Renal cortical epithelial cell (primary cell): ENCODE measurements around the gene SVIP. TPM values are rescaled to one million over a fixed set of nuclear protein-coding genes. Genes with fewer than 3 reads are reported as not detected.

Source experiments
- DNase-seq: peaks from one replicate; pipeline ENCODE4 v3.0.0-alpha.2; 2011; ENCODE audit warnings: low read depth
- total RNA-seq: library from RNA; depleted of rRNA; stranded (reverse); fragments of >200 nt; gene quantifications from 2 replicates; pipeline ENCODE4 v1.2.3, GENCODE V29; 2014

The SVIP gene
- total RNA-seq, 1 donor from 2014 or later: 5.8 TPM

DNA sequence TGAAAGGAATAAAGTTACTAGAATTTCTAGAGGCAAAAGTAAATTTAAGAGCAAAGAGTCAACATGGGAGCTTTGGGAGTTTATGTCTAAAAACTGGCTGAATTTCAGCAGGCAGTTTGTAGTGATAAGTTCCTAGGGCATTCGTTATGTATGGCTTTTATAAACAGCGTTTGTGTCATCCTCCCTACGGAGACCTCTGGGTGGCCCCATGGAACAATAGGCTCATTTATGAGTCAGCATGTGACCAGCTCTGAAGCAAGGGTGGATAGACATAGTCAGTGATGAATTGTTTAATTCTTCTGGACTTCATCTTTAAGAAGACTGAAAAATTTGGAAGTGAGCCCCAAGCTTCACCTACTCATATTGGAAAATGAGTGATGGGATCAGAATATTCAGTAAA lies 37.1 kb downstream of the SVIP start:
- peak; percentile 36 for DNase-seq

DNA sequence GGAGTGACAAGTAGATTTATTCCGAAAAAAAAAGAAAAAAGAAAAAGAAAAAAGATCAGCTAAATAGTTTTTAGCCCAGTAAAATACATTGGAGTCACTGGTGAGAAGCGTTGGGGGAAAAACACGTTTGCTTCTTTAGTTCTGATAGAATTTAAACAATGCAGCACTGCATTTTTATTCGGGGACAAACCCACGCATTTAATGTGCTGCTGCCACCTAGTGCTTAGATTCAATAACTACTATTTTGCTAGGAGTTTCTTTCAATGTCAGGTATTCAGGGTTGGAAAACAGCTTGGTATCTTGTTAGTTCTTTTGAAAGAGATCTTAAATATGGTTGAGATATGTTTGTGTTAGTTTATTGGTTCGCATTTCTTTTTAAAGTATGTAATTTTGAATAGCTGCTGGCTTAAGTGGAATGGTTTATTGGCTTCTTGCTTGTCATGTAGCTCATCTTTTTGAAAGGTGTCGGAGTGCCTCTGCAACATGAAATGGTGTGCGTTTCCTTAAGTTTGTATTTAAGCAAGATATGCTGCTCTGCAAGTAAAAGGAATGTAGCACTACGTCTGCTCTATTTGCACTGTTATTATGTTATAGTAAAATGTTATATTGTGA lies 41.9 kb downstream of the SVIP start:
- peak; percentile 39 for DNase-seq

DNA sequence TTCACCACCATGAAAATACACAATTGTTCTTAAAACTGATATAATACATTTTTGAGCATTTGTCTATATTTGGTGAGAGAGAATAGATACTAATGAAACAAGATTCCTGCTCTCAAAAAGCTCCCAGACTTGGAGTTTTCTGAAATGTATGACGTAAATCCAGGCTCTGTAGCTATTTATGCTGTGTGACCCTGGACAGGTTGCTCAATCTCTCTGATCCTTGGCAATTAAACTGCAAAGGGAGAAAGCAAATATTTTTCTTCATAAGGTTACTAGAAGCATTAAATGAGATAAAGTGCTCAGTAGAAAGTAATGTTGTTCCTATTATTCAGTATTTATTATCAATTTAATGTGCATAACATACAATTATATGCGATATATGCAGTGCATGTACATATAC lies 42.5 kb downstream of the SVIP start:
- no peak for DNase-seq

DNA sequence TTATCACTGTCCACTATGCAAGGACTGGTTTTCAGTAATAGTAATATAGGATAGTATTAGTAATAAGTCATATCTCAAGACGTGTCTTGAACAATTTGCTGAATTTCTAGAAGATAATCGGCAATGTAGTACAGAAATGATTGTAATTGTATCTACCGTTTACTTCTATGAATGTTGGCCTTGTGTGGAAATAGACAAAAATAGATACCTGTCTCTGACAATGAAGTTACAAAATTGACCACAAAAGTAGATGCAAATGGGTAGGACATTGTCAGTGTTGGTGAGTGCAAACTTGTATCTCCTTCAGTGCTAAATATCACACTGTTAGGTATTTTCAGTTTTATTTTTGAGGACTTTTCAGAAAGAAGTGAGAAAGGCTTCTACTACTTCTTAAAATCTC lies 43.1 kb downstream of the SVIP start:
- DNase-seq: no peak

DNA sequence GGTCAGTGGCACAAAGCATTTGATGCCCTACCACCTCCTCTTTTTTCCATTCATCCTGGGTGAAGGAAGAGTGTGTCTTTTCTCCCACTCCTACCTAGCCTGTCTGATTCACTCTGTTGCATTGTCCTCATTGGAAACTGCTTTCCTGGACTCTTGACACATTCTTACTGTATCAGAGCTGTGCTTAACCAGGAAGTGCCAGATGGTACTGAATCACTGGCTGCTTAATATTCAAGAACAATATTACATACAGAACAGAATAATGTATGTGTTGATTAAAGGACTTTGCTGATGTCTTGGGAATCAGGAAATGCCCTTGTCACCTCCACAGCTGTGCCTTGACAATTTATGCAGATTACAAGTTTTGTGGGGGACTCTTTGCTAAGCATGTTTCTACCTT lies 44.4 kb downstream of the SVIP start:
- DNase-seq: peak; percentile 48

DNA sequence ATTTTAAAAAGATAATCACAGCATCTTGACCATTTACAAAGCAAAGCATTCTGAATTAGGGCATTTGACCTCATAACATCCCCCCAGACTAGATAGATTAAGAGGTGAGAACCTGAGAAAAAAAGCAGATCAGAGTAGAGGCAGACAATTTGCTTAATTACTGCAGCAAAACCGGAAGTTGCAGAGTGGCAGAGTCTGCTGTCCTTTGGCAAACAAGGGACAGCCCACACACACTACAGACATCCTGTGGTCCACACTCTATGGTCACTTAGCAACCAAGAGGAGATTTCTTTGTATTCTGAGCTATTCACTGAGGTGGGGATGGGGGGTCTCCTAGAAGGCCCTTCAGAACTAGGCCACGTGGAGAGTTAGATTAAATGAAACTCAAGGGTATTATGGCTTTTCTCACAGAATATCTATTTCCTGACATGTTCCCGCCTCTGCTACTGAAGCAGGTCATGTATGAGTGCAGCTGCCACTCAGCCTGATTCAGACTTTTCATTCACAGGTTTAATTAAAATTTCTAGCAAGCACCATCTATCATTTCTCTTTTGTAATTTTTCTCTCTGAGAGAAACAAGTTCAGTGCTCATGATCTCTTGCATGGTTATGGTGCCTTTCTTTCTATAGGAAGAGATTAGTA lies 48.5 kb downstream of the SVIP start:
- no peak for DNase-seq

DNA sequence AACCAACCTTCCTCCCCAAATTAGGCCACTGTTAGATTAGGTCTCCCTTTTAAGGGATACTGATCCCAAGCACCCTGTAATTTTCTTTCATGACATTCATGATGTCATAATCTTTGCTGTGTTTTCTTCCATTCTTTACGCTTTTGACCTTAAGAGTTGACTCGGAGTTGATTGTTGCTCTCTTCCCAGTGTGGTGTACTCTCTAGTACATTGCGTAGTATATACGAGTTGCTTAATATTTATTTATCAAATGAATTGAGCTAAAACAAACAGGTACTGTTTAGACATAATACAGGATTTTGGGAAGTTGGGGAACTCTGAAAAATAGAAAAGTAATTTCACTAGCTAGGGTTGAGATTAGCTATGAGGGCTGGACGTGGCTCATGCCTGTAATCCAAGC lies 49.8 kb downstream of the SVIP start:
- no peak for DNase-seq

DNA sequence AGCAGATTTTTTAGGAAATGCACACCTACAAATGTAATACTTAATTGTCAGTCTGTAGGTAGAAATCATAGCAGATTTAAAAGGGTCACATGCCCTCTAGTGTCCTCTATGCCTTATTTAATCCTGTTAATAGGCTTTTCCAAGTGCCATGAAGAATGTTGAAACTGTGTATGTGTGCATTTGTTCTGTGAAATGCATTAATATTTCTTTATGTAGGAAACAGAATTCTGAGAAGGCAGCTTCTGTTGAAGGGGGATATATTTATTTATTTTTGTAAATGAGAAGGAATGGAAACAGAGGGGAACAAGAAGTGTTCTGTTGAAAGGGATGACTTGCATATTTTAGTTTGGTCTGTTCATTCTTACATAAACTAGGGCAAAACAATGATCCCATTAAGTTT lies 51.0 kb downstream of the SVIP start:
- peak; percentile 13 for DNase-seq

DNA sequence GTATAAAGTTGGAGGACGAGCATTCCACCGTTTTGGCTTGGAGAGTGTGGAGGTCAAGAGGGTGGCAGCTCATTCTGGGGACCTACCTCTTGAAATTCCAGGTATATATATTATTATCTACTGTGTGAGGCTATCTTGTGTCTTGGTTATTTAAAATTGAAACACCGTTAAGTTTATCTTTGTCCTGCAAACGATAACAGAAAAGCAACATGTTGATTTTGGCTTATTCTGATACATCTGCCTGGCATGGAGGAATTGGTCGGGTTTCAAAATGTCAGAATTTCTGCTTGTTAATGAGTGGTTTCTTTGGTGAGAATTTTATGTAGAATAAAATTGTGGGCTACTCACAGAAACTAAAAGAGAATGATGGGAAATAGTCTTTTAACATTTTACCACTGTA lies 54.4 kb downstream of the SVIP start:
- DNase-seq: no peak

DNA sequence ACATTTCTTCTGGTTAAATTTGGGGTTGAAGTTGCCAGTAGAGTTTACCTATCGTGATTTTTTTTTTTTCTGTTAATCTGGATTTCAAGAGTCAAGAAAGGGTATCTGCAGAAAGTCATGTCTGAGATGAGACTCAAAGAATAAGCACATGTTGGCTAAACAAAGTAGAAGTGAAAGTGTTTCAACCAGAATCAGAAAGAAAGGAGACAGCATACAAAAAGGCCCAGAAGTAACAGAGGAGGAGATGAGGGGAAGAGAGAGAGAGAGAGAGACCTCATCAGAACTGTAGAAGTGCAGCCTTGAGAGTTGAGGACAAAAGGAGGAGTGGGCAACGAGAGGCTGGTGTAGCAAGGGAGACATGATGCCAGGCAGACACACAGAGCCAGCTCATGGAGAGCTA lies 54.9 kb downstream of the SVIP start:
- no peak for DNase-seq

DNA sequence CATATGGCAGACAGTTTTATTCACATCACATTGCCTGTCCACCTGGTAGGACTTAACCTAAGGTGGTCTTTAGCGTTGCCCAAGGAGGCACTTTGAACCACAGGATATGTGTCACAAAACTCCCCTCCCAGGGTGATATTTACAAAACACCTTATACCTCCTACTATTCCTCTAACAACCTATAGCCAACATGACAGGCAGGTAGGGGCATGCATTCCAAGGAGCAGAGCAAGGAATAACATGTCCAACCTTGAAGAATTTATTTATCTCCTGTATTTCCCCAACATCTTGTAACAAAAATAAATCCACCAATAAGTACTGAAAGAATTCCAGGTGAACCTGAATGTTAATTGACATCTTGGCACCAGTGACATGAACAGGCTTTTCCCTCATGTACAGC lies 60.5 kb downstream of the SVIP start:
- DNase-seq: no peak

Other genes starting within 250 kb of the SVIP start
- 16.3 and 17.6 TPM in 2 replicates for gene FANCF, start 204.0 kb downstream of the SVIP start, total RNA-seq
- gene GAS2, start 163.2 kb downstream of the SVIP start, total RNA-seq: 1.0 and 4.4 TPM in 2 replicates
- not detected in 2 replicates for gene CCDC179, start 30.7 kb upstream of the SVIP start, total RNA-seq